Right renal pelvis (tissue), 4 donors: ENCODE measurements around the gene ITK. TPM values are rescaled to one million over a fixed set of nuclear protein-coding genes. Genes with fewer than 3 reads are reported as not detected.
"Not testable (repeated sequence)": the region's sequence is repeated elsewhere in the genome, so short reads cannot be mapped to it uniquely, and the experiment has no call there.

Experiments used
- DNase-seq, 4 donors: peaks; one replicate each; pipeline ENCODE4 v3.0.0-alpha.2; 2013; ENCODE audit warnings: low read depth in 4 of 4, low spot score in 3 of 4, missing footprints in 1 of 4
- polyA plus RNA-seq, 4 donors: library from polyadenylated mRNA; unstranded; fragments of 120-200 nt; gene quantifications; one replicate each; pipeline ENCODE4 v1.2.1, GENCODE V29; 2013; ENCODE audit not compliant: insufficient read length in 4 of 4

The ITK gene
- polyA plus RNA-seq, 4 donors: 0.20 to 0.47 (median 0.44) TPM

DNA sequence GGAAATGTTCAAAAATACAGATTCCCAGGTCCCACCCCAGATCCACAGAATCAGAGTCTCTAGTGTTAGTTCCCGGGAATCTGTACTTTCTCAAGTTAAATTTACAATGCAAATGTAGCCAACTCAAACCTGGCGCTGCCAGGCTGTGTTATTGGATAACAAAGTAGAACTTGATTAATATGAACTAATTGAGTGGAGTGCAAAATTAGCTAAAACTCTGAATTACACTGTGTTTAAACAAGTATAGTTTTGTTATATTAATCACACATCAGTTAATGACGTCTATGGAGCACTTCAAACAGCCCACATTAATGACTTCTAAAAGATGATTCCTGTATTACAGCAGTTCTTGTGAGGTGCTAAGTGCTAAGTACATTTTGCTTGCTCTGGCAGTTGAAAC, 52.9 kb downstream of the ITK start:
- no peak for DNase-seq

DNA sequence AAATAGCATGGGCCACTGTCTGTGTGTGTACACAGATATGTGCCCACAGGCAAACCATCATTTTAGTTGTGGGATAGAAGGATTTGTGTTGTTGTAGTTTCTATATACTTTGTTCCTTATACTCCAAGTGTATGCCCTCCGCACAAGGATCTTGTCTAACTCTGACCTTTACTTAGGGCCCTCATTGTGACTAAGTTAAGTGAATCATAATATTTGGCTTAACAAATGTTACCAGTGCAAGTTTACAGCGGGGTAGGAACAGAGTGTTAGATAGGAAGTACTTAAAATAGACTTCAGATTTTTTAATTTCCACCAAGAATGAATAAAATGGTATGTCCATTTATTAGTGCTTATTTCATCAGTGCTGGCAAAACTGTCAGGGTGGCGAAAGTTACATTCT, 55.8 kb downstream of the ITK start:
- DNase-seq: no peak

- no peak for DNase-seq
Observed at GRCh38 chr5:157241483-157241882, 60.8 kb downstream of the ITK start.

- not testable (repeated sequence) for DNase-seq
Observed at GRCh38 chr5:157244704-157245103, 64.1 kb downstream of the ITK start.

DNA sequence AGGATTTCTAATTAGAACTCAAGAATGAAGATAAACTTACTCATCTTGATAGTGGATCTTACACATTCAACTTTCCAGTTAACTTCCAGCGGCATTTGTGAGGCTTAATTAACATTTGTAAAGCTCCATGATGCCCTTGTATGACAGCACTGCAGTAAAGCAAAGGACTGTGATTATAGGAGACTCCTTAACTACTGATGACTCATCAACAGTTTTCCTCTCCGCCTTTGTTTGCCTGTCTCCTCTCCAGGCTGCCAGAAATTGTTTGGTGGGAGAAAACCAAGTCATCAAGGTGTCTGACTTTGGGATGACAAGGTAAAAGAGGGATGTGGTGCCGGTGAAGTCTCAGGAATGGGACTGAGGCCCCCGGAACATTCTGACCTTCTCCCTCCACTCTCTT, 64.8 kb downstream of the ITK start:
- DNase-seq: no peak

DNA sequence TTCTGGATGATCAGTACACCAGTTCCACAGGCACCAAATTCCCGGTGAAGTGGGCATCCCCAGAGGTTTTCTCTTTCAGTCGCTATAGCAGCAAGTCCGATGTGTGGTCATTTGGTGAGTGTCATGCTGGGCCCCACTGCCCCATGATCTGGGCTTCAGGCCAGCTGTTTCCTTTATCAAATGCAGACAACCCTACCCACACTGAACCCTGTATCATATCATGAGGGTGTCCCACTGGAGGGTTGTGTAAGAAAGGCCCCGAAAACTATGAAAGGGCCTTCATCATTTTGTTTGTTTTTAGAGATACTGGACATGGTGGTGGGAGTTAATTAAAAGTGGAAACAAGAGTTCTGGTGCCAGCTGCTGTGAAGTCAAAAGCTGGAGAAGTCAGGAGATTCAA, 65.2 kb downstream of the ITK start:
- DNase-seq: no peak

DNA sequence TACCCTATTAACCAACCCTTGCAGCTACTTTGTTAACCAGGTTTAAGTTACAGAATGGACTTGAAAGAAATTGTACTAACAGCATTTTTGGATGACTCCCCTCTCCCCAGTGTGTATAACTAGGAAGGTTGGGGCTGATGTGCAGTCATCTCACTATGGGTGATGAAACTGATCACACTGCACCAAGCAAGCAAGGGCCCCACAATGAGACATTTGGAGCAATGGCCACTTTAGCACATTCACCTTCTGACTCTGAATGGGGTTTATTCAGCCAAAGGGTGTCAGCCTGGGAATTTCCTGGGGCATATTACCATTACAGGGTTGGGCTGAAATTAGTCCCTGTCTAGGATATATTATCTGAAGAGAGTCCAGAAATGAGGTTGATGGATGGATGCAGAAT, 66.6 kb downstream of the ITK start:
- DNase-seq: no peak

DNA sequence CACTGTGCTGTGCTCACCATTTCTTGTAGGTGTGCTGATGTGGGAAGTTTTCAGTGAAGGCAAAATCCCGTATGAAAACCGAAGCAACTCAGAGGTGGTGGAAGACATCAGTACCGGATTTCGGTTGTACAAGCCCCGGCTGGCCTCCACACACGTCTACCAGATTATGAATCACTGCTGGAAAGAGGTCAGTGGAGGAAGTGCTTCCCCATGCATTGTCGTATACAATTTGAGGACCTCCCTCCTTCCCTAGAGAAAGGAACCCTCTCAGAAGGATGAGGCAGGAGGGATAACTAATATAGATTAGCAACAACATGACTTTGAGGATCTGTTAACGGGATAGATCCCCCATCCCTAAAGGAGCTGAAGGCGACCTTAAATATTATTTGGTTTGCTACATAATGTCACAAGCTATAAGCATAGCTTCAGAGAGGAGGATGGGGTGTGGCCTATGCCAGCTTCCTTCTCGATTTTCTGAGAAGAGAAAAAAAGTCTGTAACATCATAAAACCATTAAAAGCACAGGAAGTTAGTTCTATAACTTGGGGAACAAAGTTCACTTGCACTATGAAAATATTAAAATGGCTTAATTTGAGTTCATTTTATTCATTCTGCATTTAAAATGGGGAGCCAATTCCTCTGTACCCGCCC, 68.3 kb downstream of the ITK start:
- DNase-seq: no peak

- DNase-seq: no peak
Observed at GRCh38 chr5:157252711-157253465, 72.2 kb downstream of the ITK start.

DNA sequence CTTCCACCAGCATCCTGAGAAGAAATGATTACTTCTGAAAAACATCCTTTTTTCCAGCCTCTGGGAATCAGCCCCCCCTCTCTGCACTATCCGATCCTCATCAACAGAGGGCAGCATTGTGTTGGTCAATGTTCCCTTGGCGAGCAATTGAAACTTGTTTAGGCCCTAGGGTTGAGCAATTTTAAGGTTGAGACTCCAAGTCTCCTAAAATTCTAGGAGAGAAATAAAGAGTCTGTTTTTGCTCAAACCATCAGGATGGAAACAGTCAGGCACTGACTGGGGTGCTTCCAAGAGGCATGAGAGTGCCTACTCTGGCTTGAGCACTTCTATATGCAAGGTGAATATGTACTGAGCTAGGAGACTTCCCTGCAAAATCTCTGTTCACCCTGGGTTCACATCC, 72.9 kb downstream of the ITK start:
- DNase-seq: no peak

GRCh38 chr5:157258450-157258849, 77.8 kb downstream of the ITK start:
- no peak for DNase-seq

DNA sequence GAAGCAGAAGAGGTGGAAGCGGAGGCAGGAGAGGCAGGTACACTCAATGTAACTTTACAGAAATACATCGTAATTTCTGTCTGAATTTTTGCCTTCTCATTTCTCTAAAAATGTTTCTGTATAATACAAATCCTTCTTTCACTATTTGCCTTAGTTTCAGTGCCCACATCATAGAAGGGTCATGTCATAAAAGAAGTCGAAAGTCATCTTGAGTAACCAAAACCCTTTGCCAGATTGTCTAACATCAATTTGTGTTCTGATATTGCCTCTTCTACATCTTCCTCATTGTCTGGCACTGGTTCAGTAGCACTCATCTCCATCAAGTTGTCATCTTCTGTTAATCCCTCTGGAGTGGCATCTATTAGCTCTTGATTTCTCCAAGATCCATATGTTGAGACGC, 79.1 kb downstream of the ITK start:
- no peak for DNase-seq

- no peak for DNase-seq
Observed at GRCh38 chr5:157263496-157264090, 83.0 kb downstream of the ITK start.

DNA sequence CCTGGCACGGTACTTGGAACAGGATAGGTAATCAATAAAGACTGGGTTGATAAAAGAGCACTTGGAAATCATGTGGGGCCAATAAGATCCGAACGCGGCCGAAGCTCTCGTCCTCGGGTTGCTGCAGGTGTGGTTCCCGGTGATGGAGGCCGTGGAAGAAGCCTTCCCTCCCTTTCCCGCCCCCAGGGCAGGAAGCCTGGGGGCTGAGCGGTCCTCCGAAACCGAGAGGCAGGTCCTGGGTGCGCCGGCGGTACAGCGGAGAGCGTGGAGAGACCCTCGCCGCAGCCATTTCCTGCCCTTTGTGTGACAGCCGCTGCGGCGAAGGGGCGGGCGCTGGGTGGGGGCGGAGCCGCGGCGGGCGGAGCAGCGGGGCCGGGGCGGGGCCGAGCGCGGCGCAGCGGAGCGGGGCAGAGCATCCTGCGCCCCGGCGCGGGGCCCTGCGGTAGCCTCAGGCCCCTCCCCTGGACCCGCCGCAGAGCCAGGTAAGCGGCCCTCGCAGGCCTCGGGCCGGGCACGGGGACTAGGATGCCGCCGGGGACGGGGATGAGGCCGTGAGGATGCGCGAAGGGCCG, 85.2 kb downstream of the ITK start, which contains the start of gene CYFIP2:
CYFIP2 (plus strand) TSS at position 410 of the 572 bp plus-strand sequence. CDS start 19,239 bp downstream, outside the sequence.
- DNase-seq: peak in 1 of 4 donors; percentile 47

DNA sequence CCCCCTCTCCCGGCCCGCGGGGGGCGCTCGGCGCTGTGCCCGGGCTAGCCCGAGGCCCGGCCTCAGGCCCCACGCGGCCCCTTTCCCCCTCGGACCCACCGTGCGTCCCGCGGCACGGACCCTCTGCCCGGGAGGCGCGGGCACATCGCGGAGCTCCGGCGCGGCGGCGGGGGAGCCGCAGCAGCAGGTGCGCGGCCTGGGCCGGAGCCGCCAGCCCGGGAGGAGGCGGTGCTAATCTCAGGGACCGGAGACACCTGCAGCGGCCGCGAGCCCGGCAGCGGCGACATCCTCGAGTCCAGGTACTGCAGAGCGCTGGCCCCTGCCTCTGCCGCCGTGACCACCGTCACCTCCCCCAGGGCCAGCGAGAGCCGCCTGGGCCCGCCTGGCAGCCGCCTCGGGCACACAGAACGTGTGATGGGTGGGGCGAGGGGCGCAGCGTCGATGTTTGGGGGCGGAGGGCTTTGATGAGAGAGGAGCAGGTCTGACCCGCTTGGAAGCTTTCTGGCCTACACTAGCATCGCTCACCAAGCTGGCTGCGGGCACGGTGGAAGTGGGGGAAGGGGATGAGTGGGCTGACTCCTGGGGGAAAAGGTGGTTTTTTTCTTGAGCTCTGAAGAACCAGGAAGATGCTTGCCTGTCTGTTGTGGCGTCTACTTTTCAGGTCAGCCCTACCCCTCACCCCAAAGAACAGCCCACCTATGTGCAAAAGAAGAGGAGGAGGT, 85.8 kb downstream of the ITK start:
- DNase-seq: no peak

DNA sequence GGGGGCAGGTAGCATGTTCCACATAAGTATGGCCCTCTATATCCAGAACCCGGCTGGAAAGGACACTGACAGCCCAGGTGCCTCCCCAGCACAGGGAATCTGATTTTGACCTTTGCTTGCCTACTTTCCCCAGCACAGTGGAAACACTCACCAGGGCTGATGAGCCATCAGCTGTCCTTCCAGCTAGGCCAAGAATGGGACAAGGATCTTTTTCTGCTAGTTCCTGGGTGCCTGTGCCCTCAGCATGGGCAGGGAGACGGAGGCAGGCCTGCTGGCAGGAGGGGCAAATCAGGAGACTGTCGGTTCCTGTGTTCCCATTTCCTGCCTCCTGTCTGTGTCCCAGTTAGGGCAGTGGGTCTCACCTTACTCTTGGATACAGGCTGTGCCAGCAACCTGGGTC, 86.4 kb downstream of the ITK start:
- no peak for DNase-seq

DNA sequence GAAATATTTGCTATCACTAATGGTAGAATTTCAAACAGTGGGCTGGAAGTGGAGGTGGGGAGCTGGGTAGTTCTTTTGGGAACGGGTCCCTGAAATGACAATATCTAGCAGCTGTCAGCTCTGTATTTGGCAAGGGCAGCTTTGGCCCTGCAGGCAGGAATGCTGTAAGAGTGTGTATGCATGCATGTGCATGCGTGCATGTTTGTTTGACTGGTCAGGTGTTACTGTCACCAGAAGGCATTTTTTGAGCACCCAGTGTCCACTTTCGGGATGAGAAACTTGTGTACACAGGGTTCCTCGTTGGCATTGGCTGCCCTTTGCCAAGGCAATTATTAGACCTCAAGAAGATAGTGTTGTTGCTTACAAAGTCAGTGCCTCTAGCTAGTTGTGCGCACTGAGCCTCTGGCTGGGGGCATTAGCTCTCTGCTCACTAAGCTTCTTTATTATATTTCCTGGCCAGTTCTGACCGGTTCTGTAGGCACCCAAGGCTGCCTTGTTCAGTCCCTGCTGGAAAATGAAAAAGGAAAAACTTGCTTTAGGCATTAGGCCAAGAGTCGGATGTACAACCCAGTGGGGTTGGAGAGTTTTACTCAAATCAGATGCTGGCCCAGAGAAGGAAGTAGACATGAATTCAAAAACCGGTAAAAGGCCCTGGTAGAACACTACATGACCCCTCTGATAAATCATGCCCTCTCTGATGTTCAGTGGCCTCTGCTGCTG, 87.3 kb downstream of the ITK start:
- no peak for DNase-seq

GRCh38 chr5:157269165-157269671, 88.6 kb downstream of the ITK start:
- DNase-seq: no peak

- no peak for DNase-seq
Observed at GRCh38 chr5:157269761-157270272, 89.2 kb downstream of the ITK start.

- DNase-seq: no peak
Observed at GRCh38 chr5:157270771-157271170, 90.1 kb downstream of the ITK start.
